Activated CD8-positive, alpha-beta memory T cell treated with anti-CD3 and anti-CD28 coated beads for 1 hour (primary cell): Measurements from ENCODE around the gene CLEC2D.
"Not testable (repeated sequence)": the region's sequence is repeated elsewhere in the genome, so short reads cannot be mapped to it uniquely, and the experiment has no call there.

Experiments
- DNase-seq, 2 donors: peaks; one replicate each; pipeline ENCODE4 v3.0.0-alpha.2; 2020; ENCODE audit warnings: low read depth in 1 of 2; ENCODE audit errors: extremely low read depth in 1 of 2

The CLEC2D gene

DNA sequence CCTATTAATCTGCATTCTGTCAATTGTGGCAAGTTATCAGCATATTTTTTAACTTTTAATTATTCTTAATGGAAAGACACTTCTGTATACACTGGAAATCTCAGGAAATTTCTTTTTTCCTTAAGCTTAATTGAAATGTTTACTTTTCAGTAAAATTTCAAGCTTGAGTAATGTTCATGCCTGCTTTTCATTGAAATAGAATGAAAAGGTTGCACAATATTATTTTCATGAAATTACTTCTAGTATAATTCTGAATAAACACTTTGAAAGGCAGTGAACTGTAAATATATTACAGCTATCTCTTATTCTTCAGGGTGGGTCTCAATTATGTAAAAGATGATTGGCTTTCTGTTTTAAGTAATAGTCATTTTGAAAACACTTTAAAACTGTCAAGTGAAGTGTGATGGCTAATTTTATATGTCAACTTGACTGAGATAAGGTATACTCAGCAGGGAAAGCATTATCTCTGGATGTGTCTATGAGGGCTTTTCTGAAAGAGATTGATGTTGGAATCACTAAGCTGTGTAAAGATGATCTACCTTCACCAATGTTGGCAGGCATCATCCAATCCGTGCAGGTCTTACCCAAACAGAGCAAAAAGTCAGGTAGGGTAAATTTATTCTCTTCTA is 29.9 kb downstream of the CLEC2D start:
- DNase-seq = no peak

DNA sequence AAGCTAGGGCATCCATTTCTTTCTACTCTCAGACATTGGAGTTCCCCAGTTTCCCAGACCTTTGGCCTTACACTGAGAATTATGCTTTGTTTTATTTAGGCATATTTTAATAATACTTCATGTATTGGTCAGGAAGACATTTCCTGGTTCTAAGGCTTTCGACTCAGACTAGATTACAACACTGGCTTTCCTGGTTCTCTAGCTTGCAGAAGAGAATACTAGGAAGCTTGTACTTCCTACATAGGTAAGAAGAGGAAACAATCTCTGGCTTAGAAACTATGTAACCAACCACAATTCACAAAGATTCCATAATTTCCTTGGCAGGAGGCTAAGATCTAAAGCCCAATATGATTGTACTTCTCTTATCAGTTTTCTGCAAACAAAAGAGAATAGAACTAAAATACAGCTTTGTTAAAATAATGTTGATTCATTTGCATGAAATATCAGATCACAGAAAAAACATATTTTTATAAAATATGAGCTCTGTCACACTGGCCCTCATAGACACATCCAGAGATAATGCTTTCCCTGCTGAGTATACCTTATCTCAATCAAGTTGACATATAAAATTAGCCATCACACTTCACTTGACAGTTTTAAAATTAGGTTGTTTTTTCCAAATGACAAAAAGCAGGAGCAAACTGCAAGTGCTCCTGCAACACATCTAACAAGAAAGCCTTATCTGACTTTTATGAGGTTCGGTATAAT is 30.5 kb downstream of the CLEC2D start:
- DNase-seq = no peak

DNA sequence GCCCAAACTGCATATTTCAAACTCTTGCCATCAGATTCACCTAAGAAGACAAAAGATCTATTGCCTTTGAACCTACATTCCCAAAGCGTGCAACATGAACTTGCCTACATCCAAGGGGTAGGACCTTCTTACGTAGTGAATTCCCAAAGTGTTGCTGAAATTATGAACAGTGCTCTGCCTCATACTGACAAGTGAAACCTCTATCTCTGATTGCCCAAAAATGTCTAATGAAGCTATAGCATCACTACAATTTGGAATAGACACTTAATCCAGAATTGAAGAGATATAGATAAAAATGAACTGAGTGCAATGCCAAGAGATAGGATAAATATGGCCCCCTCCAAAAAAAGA is 31.1 kb downstream of the CLEC2D start:
- no peak for DNase-seq

DNA sequence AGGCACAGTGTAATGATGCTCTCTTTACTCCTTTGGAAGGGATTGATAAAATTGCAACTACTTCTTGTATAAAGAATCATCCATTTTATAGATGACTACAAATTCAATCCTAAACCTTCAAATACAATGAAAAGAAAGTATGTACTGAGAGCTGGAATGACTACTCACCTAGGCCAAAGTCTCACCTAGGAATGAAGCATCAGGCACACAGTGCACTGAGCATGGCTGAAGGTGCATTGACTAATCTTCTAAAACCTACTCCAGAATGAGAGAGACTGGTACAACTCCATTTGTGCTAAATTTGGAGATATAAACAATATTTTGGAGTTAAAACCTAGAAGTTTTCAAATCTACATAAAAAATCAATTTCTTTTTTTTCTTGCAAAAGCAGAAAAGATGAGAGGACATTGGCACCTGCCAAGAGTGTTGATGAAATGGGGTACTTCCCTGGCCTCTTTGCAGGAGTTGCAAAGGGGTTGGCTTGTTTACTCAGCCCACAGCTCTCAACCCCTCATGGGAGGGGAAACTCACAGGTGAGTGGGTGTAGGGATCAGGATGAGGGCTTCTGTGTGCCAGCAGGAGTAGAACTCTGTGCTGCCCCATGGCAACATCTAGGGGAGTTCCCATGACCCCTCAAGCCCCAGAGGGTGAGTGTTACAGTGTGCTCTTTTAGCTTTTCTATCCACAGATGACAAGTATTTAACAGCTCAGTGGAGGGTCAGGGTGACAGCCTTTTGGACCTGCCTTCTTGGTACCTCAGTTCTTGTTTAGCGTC is 32.1 kb downstream of the CLEC2D start:
- DNase-seq = no peak

DNA sequence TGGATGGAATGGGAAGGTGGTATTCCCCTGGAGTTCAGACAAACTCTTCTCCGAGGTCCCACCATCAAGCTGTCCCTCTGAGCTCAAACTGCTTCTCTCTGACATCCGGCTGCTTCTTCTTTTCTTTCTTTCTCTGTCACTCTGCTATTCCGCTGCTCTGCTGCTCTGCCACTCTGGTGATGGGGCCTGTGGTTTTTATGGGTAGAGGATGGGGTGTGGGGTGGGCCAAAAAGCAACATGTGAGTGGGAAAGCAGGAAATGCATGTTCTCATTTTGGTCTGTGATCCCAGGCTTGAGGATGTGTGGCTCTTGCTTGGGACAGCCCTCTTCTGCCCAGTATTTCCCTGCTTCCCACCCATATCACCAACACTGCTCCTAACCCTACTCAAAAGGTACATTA is 32.7 kb downstream of the CLEC2D start:
- DNase-seq = no peak

DNA sequence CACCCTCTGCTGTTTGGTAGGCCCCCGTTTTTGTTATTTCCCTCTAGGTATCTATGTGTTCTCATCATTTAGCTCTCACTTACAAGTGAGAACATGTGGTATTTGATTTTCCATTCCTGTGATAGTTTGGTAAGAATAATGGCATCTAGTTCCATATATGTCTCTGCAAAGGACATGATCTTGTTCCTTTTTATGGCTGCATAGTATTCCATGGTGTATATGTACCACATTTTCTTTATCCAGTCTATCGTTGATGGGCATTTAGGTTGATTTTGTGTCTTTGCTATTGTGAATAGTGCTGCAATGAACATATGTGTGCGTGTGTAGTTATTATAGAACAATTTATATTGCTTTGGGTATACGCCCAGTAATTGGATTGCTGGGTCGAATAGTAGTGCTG is 35.0 kb downstream of the CLEC2D start:
- DNase-seq = not testable (repeated sequence)

DNA sequence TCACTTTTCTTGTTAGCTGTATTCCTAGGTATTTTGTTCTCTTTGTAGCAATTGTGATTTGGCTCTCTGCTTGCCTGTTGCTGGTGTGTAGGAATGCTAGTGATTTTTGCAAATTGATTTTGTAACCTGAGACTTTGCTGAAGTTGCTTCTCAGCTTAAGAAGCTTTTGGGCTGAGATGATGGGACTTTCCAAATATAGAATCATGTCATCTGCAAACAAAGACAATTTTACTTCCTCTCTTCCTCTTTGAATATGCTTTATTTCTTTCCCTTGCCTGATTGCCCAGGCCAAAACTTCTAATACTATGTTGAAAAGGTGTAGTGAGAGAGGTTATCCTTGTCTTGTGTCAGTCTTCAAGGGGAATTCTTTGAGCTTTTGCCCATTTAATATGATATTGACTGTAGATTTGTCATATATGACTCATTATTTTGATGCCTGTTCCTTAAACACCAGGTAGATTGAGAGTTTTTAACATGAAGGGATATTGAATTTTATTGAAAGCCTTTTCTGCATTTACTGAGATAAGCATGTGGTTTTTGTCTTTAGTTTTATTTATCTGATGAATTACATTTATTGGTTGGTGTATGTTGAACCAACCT is 36.7 kb downstream of the CLEC2D start:
- no peak for DNase-seq

DNA sequence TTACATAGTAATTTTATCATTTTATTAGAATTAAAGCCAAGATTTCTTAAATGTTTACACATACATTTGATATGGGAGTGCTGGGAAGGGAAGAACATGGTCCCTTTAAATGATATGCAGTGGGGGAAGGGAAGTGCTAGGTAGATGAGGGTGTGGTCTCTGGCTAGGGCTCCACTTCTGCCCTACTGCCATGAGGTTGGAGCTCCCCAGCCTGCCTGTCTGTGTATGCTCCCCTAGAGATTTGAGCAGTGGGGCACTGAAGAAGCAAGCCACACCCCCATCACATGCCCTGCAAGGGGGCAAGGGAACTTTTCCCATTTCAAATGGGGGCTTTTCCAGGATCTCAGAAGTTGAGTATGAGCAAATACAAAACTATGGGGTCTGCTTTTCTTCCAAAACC is 37.8 kb downstream of the CLEC2D start:
- DNase-seq = no peak

DNA sequence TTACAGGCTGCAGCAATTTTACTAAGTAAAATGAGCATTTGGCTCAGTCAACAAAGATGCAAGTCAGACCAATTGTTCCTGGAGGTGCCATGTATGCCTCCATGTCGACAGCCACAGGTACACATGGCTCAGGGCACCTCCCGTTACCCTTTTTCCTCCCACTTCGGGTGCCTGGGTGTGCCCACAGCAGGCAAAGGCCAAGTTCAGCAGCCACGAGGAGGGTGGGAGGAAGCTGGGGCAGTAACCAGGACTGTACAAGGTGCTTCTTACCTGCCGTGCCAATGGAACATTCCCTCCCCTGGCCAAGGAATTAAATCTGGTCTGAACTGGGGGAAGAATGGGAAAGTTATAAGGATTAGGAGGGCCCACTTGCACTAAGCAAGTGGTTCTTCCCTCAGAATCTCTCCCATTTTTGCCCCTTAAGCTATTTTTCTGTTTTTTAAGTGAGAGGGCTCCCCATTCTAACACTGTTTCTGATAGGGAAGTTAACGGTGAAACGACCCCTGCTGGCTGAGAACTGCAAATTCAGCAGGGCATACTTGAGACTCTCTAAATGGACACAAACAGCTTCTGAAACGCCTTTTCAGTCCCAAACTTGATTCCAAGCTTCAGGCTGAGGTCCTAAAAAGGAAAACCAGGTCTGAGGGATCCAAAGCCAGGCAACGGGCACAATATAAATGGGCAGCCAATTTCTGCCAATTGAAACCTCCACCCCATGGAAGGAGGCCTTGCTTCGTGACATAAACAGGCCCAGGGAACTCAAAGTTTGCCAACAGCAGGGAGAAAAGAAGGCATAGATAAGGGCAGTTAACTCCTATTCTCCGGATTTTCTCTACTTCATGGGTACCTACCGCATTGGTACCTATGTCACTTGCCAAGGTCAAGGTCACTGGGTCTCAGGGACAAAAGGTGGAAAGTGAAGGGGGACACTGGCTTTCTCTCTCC is 38.6 kb downstream of the CLEC2D start:
- peak; percentile 40 to 45 for DNase-seq

DNA sequence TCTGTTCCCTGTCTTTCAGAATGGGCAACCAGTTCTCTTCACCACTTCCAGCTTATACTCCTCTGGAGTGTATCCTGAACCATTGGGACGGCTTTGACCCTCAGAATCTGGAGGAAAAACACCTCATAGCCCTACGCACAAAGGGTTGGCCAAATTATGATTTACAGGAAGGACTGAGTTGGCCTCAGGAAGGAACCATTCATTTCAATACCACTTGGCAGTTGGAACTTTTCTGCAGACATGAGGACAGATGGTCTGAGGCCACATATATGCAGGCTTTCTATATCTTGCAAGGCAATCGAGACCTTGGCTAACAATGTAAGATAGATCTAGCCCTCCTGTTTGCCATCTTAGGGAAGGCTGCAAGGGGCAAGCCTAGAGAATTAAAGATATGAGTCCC is 39.3 kb downstream of the CLEC2D start:
- DNase-seq = no peak

DNA sequence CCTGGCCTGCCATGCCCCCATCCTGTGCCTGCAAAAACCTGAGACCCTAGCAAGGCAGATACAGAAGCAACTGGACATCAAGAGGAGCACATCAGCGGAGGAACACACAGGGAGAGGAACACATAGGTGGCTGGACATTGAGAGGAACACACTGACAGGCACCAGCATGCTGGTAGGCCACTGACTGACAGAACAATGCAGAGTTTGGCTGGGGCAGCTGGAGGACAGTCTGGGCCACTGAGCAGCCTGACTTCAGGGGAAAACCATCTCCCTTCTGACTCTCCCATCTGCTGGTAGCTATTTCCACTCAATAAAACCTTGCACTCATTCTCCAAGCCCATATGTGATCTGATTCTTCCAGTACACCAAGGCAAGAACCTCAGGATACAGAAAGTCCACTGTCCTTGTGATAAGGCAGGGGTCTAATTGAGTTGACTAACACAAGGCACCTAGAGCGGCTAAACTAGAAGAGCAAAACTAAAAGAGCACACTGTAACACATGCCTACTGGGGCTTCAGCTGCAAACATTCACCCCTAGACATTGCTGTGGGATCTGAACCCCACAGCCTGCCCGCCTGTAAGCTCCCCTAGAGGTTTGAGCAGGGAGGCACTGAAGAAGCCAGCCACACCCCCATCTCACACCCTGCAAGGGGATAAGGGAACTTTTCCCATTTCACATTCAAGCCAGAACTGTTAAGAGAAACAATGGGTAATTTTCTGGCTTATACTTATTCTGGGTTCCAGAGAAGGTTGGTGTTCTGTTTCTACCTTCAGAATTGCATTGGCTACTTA is 41.3 kb downstream of the CLEC2D start:
- no peak for DNase-seq

DNA sequence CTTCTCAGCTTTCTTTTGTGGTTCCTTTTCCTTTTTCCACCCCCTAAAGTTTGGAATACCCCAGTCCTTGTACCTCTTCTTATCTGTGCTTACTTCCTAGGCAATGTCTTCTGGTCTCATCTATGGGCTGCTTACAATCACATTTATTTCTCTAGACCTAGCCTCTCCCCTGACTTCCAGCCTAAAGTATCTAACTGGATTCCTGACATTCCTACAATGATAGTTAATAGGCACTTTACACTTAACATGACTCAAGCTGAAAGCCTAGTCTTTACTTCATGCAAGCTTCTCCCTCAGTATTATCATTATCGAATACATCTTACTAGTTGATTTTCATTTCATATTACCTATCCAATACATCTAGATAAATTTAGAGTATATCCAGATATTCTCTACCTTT is 42.2 kb downstream of the CLEC2D start:
- no peak for DNase-seq

DNA sequence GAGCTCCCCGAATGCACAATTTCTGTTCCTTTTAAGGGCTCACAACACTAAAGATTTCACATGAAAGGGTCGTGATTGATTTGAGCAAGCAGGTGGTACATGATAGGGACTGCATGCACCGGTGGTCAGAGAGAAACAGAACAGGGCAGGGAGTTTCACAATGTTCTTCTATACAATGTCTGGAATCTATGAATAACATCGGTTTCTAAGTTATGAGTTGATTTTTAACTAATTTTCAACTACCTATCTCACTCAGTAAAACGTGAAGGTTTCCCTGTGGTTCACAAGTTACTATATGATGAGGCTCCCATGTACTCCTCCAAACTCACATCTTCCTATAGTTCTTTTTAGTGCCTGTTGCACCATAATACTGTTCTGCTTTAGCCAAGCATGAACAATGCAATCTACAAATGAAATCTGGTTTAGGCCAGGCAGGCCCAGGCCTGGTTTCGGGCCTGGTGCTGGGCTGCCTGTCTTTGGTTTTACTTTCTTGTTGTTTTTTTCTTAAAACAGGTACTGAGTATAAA is 43.6 kb downstream of the CLEC2D start:
- DNase-seq = not testable (repeated sequence)

DNA sequence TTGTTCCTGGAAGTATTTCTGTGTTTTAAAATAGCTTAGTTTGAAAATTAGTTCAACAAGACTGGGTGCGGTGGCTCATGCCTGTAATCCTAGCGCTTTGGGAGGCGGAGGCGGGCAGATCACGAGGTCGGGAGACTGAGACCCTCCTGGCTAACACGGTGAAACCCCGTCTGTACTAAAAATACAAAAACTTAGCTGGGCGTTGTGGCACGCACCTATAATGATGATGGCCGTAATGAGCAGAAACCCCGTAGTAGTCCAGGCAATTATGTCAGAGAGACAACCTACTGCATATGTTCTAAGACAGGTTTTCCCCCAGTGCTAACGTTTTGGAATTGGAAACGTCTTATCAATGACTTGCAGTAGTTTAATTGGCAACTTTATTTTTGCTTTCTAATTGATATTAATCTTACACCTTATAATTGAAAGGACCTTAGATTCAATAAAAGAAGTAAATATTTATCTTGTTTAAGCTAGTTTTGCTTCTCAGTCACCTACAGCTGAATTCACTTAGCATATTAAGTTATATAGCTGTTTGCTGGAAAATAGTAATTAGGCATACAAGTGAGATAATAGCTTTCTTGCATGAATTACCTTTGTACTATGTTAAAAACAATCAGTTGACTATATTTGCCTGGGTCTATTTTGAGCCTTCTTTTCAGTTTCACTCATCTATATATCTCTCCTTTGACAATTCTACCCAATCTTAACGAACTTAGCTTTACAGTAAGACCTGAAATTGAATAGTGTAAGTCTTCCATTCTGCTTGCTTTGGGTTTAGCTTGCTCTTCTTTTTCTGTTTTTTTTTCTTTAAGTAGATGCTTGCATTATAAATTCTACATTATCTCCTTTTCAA is 47.8 kb downstream of the CLEC2D start:
- no peak for DNase-seq

DNA sequence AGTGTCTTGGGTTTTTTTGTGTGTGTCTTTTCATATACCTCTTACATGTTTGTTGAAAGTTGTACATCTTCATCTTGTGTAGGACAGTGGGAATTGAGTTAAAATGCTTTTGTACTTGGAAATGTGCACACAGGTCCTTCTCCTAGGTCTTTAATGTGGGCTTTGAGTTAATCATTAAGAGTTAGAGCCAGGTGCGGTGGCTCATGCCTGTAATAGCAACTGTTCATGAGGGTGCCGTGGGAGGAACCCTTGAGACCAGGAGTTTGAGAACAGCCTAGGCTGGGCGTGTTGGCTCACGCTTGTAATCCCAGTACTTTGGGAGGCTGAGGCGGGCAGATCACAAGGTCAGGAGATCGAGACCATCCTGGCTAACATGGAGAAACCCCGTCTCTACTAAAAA is 49.5 kb downstream of the CLEC2D start:
- no peak for DNase-seq

DNA sequence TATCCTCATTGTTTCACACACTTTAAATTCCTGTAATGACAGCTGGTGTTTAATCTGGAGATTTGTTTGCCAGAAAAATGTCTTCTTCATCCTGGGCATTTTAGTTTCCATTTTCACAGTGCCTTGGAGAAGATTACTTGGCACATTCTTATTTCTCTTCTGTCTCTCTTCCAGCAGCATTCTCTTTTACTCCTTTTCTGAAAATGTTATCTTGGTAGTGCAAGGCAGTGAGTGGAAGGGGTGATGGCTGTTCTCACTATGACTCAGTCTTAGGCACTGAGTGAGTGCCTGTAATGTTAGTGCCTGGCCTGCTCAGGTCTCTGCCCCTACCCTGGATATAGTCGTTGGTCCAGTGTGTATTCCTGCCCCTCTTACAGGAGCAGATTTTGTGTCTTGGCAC is 50.3 kb downstream of the CLEC2D start:
- DNase-seq = no peak

DNA sequence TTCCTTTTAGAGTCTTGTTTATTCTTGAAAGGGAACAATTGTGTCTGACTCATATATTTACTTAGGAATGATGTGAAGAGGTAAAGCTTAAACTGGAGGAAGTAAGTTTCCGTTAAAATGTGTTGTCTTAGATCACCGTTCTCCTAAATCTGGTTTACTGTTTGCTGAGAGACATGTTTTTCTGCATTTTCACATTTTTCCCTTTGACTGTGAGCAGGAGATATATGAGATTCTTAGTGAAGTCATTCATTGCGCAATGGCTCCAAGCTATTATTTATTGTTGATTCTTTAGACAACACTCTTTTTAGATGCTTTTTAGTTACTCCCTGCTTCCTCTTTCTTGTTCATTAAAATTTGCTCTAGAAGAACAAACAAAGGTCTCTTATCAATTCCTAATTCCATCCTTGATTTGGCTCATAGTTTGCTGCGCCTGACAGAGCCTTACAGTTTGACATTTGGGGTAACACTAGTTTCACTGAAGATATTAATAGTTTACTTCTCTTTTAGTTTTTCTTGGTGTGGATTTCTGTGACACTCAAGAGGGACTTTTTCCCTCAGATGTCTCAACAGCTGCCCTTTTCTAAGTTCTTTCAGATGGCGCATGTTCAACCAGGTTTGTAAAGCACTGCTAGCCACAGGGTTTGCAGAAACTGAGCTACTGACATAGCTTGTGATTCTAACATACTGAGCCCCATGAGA is 52.0 kb downstream of the CLEC2D start:
- no peak for DNase-seq

DNA sequence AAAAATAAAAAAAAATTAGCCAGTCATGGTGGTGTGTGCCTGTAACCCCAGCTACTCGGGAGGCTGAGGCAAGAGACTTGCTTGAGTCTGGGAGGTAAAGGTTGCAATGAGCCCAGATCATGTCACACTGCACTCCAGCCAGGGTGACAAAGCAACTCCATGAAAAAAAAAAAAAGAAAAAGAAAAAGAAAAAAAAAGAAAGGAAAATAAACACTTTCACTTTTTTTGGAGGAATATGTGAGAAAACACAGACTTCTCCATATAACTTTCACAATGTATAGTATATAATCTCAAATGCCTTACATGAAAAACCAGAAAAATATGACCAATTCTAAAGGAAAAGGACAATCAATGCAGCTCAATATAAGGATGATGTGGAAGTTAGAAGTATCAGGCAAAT is 54.5 kb downstream of the CLEC2D start:
- DNase-seq = no peak
